ENCODE measurements around the gene AGBL4.

Gene AGBL4

GRCh38 chr1:48876330-48876785 lies 1147.4 kb downstream of the AGBL4 start:
- DNase-seq, result no peak

GRCh38 chr1:48875552-48876329 lies 1148.0 kb downstream of the AGBL4 start:
- DNase-seq, result no peak

- DNase-seq, result no peak
These were observed 1149.8 kb downstream of the AGBL4 start for GRCh38 chr1:48873944-48874343.

GRCh38 chr1:48870596-48870995 lies 1153.2 kb downstream of the AGBL4 start:
- no peak for DNase-seq

- no peak for DNase-seq
These were observed 1154.4 kb downstream of the AGBL4 start for GRCh38 chr1:48869116-48869893.

- no peak for DNase-seq
These were observed 1158.8 kb downstream of the AGBL4 start for GRCh38 chr1:48864913-48865312.

- no peak for DNase-seq
These were observed 1164.3 kb downstream of the AGBL4 start for GRCh38 chr1:48859456-48859855.

GRCh38 chr1:48858200-48858920 lies 1165.4 kb downstream of the AGBL4 start:
- DNase-seq, result no peak

- DNase-seq, result no peak
These were observed 1170.7 kb downstream of the AGBL4 start for GRCh38 chr1:48853006-48853405.

- no peak for DNase-seq
These were observed 1172.1 kb downstream of the AGBL4 start for GRCh38 chr1:48851638-48852037.

GRCh38 chr1:48848035-48848434 lies 1175.7 kb downstream of the AGBL4 start:
- no peak for DNase-seq

- DNase-seq, result no peak
These were observed 1177.3 kb downstream of the AGBL4 start for GRCh38 chr1:48846441-48846840.

GRCh38 chr1:48844187-48844586 lies 1179.6 kb downstream of the AGBL4 start:
- DNase-seq, result no peak

GRCh38 chr1:48841966-48842365 lies 1181.8 kb downstream of the AGBL4 start:
- no peak for DNase-seq

- no peak for DNase-seq
These were observed 1182.3 kb downstream of the AGBL4 start for GRCh38 chr1:48841461-48841860.

- no peak for DNase-seq
These were observed 1192.4 kb downstream of the AGBL4 start for GRCh38 chr1:48831120-48831978.

GRCh38 chr1:48830715-48831114 lies 1193.0 kb downstream of the AGBL4 start:
- DNase-seq, result no peak

GRCh38 chr1:48829446-48829845 lies 1194.3 kb downstream of the AGBL4 start:
- DNase-seq, result no peak

- DNase-seq, result no peak
These were observed 1200.6 kb downstream of the AGBL4 start for GRCh38 chr1:48823168-48823567.

- no peak for DNase-seq
These were observed 1203.3 kb downstream of the AGBL4 start for GRCh38 chr1:48820491-48820890.

- no peak for DNase-seq
These were observed 1206.1 kb downstream of the AGBL4 start for GRCh38 chr1:48817505-48818114.

GRCh38 chr1:48810740-48811139 lies 1213.0 kb downstream of the AGBL4 start:
- DNase-seq, result no peak

Data from NCI-H1048 (cell line).